Activated T-cell treated with anti-CD3 and anti-CD28 coated beads, Interleukin-2, amount 50 U/mL, for 72 hours (primary cell): ENCODE data around the gene IL1R1. TPM values are rescaled to one million over a fixed set of nuclear protein-coding genes. Genes with fewer than 3 reads are reported as not detected.
A peak's percentile ranks its signal among the peaks of the same experiment; 100 is the strongest.

Experiments
- ATAC-seq, 2 donors: fragments of 150-1000 bp; cut with Tn5 transposase; replicated peaks in 1 of 2; 2 replicates each; pipeline ENCODE4 v1.10.0; 2021; ENCODE audit warnings: moderate library complexity in 2 of 2, mild to moderate bottlenecking in 1 of 2
- DNase-seq, 2 donors: peaks; one replicate each; pipeline ENCODE4 v3.0.0; 2021 to 2022; ENCODE audit warnings: mixed read lengths in 1 of 2
- H3K27ac Mint-ChIP-seq: one replicate; pipeline ENCODE4 v1.8.0; 2022; ENCODE audit warnings: mild to moderate bottlenecking, moderate library complexity, mixed read lengths
- H3K27me3 Mint-ChIP-seq: one replicate; pipeline ENCODE4 v1.8.0; 2022; ENCODE audit warnings: low read depth, mixed read lengths
- H3K36me3 Mint-ChIP-seq, 2 donors: one replicate each; pipeline ENCODE4 v1.8.0; 2022; ENCODE audit warnings: mixed read lengths in 2 of 2, mild to moderate bottlenecking in 1 of 2; ENCODE audit not compliant: insufficient read depth in 2 of 2
- H3K4me1 Mint-ChIP-seq: one replicate; pipeline ENCODE4 v1.8.0; 2022; ENCODE audit warnings: low read depth, mixed read lengths
- H3K4me3 Mint-ChIP-seq, 2 donors: one replicate each; pipeline ENCODE4 v1.8.0; 2022; ENCODE audit warnings: mild to moderate bottlenecking in 2 of 2, mixed read lengths in 2 of 2, moderate library complexity in 2 of 2
- H3K9me3 Mint-ChIP-seq, 2 donors: one replicate each; pipeline ENCODE4 v1.8.0; 2022; ENCODE audit warnings: mixed read lengths in 2 of 2
- total RNA-seq, 2 donors: library from RNA; stranded (reverse); gene quantifications; one replicate each; pipeline ENCODE4 v1.2.3, GENCODE V29; 2022

IL1R1 gene
- total RNA-seq, 2 donors from 2014 or later = 14.3 to 14.5 TPM

DNA sequence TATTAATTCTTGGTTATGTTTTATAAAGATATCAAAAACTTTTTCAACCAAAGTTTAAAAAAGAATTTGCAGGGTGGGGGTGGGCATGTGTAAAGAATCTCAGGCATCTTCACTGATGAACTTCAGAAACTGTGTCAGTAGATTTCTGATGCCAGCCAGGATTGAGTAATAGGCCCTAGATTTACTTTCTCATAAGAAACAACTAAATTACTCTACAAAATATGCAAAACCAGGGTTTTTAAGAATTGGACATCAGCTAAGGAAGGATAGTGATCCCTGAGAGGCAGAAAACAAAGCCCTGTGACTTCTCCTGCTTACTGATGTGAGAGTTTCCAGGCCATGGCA, 11.9 kb upstream of the IL1R1 start:
- no peak for DNase-seq

DNA sequence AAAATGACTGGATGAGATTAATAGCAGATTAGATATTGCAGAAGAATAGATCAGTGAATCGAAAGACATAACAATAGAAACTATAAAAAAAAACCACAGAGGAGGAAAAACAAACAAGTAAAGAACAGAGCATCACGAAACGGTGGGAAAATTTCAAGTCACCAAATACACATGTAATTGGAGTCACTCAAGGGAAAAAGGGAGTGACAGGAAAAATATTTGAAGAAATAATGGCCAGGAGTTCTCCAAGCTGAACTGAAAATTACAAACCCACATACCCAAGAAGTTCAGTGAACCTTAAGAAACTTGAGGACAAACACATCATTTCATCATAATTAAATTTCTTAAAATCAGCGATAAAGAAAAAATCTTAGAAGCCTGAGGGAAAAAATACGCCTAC, 11.0 kb upstream of the IL1R1 start:
- H3K4me1 Mint-ChIP-seq = peaks cover 37% of the 10 kb centered on the region
- H3K36me3 Mint-ChIP-seq = peaks cover 19 to 34% of the 10 kb centered on the region in 2 donors
- peak overlapping the region in 1 of 2 donors; percentile 59 for H3K4me3 Mint-ChIP-seq
- H3K27ac Mint-ChIP-seq = peak overlapping the region; percentile 87
- no peaks in the 10 kb centered on the region for H3K27me3 Mint-ChIP-seq
- ATAC-seq (no peak), DNase-seq (no peak)
- H3K9me3 Mint-ChIP-seq = peaks cover 19% of the 10 kb centered on the region in 2 donors

More for the DNA sequence above, 11.9 kb upstream of the IL1R1 start:
- Mint-ChIP-seq H3K9me3 (peaks cover 18 to 19% of the 10 kb centered on the region in 2 donors), H3K36me3 (peaks cover 21 to 39% of the 10 kb centered on the region in 2 donors), H3K4me1 (peaks cover 44% of the 10 kb centered on the region), H3K4me3 (no peak overlapping the region), H3K27me3 (peaks cover 2% of the 10 kb centered on the region), H3K27ac (no peak overlapping the region)
- no peak for ATAC-seq

DNA sequence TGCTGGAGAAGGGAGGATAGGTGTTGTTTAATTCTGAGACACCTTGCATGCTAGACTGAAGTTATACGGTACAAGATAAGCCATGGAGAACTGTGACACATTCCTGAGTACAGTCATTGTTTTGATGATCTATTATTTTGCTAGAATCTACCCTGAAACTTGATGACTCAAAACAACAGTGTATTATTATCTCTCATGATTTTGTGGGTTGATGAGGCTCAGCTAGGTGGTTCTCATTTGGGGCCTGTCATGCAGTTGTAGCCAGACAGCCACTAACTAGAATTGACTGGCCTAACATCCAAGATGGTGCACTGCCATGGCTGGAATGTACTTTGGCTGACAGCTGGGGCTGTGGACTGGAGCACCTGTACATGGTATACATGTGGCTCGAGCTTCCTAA, 5.4 kb upstream of the IL1R1 start:
- peaks cover 17 to 31% of the 10 kb centered on the region in 2 donors for H3K36me3 Mint-ChIP-seq
- peaks cover 17% of the 10 kb centered on the region for H3K27me3 Mint-ChIP-seq
- H3K9me3 Mint-ChIP-seq = peaks cover 12 to 17% of the 10 kb centered on the region in 2 donors
- peaks cover 61% of the 10 kb centered on the region for H3K4me1 Mint-ChIP-seq
- ATAC-seq (peak; percentile 94), DNase-seq (peak; percentile 52 to 69)
- H3K27ac Mint-ChIP-seq = peak overlapping the region; percentile 64
- H3K4me3 Mint-ChIP-seq = peak overlapping the region; percentile 52 to 56

DNA sequence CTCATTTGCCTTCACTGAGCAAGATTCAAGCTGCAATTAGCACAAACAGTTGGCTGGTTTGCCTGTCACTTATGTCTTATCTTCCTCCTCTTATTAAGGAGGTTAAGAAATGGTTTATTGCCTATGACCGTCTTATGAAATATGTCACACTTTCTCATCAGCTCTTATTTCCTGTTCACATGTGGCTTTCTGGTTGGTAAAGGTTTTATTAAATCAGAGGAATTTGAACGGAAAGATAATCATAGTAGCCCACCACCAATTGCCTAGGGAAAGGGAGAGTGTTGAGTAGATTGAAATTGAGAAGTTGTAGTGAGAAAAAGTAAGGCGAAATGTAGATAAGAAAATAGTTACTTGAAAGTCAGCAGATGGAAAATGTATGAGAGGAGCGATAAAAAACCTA, 4.2 kb upstream of the IL1R1 start:
- peaks cover 11 to 12% of the 10 kb centered on the region in 2 donors for H3K9me3 Mint-ChIP-seq
- H3K36me3 Mint-ChIP-seq = peaks cover 19 to 31% of the 10 kb centered on the region in 2 donors
- no peak for ATAC-seq
- peaks cover 24% of the 10 kb centered on the region for H3K27me3 Mint-ChIP-seq
- H3K4me1 Mint-ChIP-seq = peaks cover 64% of the 10 kb centered on the region
- no peak for DNase-seq
- H3K27ac Mint-ChIP-seq = peak overlapping the region; percentile 64
- H3K4me3 Mint-ChIP-seq = peak overlapping the region; percentile 2 to 52

DNA sequence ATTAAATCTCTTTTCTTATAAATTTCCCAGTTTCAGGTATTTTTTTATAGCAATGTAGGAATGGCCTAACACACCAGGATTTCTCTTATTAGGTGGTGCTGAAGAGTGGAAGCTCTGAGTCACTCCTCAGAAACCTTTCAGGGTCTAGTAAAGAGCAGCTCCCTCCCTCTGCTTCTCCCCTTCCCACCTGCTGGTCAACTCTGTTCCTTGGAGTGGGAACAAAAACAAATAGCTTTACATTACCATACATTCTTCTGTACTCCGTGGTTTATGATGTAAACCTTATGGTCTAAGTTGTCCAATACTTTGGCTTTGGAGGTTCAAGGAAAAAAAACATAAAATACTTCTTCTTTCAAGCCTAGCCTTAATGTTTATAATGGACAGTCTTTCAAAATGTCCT, 2.7 kb upstream of the IL1R1 start:
- Mint-ChIP-seq H3K27ac (no peak overlapping the region), H3K4me3 (peak overlapping the region; percentile 18 to 39), H3K4me1 (peaks cover 64% of the 10 kb centered on the region), H3K36me3 (peaks cover 30 to 44% of the 10 kb centered on the region in 2 donors), H3K9me3 (peaks cover 12 to 15% of the 10 kb centered on the region in 2 donors), H3K27me3 (peaks cover 24% of the 10 kb centered on the region)
- ATAC-seq (no peak), DNase-seq (no peak)

DNA sequence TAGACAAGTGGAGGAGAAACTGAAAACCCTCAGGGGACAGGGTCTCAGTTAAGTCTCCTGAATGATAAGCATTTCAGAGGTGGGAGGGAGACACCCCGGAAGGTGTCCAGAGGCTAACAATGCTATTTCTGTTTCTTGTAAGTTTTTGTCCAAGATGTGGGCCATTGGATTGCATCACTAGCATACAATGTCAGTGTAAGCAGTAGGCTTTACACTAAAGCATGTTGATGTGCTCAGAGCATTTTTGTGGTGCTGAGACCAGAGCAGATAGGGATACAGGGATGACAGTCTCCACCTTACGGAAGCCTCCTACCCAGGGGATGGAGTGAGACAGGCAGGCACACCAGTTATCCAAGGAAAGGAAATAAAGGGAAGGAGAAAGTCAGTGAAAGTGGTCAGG, 2.2 kb upstream of the IL1R1 start:
- peaks cover 64% of the 10 kb centered on the region for H3K4me1 Mint-ChIP-seq
- DNase-seq (no peak), ATAC-seq (no peak)
- H3K4me3 Mint-ChIP-seq = no peak overlapping the region
- peaks cover 35 to 49% of the 10 kb centered on the region in 2 donors for H3K36me3 Mint-ChIP-seq
- H3K27me3 Mint-ChIP-seq = peaks cover 24% of the 10 kb centered on the region
- peaks cover 14 to 19% of the 10 kb centered on the region in 2 donors for H3K9me3 Mint-ChIP-seq
- no peak overlapping the region for H3K27ac Mint-ChIP-seq

DNA sequence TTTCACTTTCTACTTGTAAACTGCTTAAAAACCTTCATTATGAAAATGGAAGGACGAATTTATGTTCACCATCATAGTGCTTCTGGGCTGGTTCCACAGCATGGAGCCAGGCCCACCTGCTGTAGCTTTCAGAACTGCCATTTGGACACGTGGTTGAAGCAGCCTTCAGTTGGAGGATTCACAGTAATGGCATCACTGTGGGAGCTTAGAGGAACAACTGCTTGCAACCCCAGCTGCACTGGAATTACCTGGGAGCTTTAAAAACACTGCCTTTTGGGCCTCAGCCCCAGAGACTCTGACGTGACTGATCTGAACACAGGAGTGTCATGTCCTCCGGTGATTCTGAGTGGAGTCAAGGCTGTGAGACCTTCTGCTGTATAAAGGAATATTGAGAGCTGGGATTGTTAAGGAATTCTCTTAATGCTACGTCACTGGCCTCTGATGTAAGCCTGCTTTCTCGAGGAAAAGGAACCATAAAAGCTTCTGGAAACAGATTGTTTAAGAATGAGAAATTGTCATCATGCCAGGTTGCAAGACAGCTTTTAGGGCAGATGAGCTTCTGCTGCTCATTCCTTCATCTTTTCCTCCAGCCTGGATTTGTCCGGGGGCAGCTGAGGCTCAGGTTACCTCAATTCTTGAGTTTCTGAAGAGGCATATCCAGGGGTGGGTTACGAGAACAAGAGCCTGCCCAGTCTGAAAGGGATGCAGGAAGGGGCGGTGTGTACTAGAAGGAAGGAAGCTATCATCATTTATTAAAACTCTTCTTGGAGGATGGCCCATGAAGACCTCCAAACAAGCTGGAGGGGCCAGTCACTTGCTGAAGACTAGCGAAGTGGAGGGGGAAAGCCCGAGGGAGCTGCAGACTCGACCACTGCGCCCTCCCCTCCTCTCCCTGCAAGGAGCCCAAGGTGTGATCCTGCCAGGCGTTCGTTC, 1.3 kb upstream of the IL1R1 start:
- H3K9me3 Mint-ChIP-seq = peaks cover 19 to 24% of the 10 kb centered on the region in 2 donors
- no peak overlapping the region for H3K27ac Mint-ChIP-seq
- peak overlapping the region; percentile 76 to 84 for H3K4me3 Mint-ChIP-seq
- H3K4me1 Mint-ChIP-seq = peaks cover 64% of the 10 kb centered on the region
- DNase-seq (no peak), ATAC-seq (no peak)
- H3K36me3 Mint-ChIP-seq = peaks cover 41 to 57% of the 10 kb centered on the region in 2 donors
- H3K27me3 Mint-ChIP-seq = peaks cover 24% of the 10 kb centered on the region

DNA sequence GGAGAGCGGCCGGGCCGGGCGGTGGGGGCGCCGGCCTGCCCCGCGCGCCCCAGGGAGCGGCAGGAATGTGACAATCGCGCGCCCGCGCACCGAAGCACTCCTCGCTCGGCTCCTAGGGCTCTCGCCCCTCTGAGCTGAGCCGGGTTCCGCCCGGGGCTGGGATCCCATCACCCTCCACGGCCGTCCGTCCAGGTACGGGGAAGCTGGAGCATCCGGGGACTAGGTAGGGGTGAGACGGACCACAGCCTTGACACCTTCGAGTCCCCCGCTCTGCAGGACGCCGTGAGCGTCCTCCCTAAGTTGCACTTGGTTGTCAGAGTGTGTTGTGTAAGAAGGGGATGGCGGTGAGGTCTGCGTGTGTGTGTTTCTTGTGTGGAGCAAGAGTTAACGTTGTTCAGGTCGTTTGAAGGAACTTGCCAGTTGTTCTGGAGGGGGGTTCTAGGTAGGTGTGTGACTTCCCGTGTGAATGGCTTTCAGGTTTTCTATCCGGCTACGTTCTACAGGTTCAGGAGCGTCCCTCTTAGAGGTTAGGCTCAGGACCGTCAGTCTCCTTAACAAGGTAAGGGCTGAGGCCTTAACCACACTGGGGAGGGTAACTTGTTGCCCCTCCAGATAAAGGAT, 393 bp downstream of the IL1R1 start:
- H3K4me1 Mint-ChIP-seq = peaks cover 60% of the 10 kb centered on the region
- ATAC-seq (peak; percentile 39 to 42), DNase-seq (no peak)
- peaks cover 17 to 28% of the 10 kb centered on the region in 2 donors for H3K9me3 Mint-ChIP-seq
- H3K27me3 Mint-ChIP-seq = peaks cover 24% of the 10 kb centered on the region
- peak overlapping the region; percentile 62 to 73 for H3K4me3 Mint-ChIP-seq
- peaks cover 47 to 63% of the 10 kb centered on the region in 2 donors for H3K36me3 Mint-ChIP-seq
- peak overlapping the region; percentile 52 for H3K27ac Mint-ChIP-seq

DNA sequence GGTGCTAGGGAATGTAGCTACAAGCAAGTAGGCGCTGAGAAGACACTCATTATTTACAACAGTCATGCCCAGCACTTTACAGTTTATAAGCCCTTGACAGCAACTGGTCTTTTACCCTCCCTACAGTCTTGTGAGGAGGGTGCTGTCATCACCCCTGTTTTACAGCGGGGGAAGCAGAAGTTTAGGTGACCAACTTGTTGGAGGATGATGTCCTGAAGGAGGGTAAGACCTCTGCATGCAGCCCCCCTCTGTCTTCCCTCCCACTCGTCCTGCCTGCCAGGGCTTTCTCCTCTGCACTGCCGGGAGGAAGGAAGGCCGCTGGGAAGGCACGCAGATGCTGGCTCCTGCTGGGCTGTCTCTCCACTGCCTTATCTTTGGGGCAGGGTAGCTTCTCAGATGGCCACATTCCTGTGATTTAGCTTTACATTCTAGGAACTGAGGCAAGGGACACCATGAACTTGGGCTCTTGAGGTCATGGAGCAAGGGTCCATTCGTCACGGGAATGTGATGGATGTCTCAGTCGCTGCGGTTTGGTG, 972 bp downstream of the IL1R1 start:
- H3K4me3 Mint-ChIP-seq = peak overlapping the region; percentile 62 to 73
- H3K9me3 Mint-ChIP-seq = peaks cover 15 to 29% of the 10 kb centered on the region in 2 donors
- no peak overlapping the region for H3K27ac Mint-ChIP-seq
- peaks cover 24% of the 10 kb centered on the region for H3K27me3 Mint-ChIP-seq
- peaks cover 48 to 65% of the 10 kb centered on the region in 2 donors for H3K36me3 Mint-ChIP-seq
- ATAC-seq (no peak), DNase-seq (no peak)
- H3K4me1 Mint-ChIP-seq = peaks cover 60% of the 10 kb centered on the region

DNA sequence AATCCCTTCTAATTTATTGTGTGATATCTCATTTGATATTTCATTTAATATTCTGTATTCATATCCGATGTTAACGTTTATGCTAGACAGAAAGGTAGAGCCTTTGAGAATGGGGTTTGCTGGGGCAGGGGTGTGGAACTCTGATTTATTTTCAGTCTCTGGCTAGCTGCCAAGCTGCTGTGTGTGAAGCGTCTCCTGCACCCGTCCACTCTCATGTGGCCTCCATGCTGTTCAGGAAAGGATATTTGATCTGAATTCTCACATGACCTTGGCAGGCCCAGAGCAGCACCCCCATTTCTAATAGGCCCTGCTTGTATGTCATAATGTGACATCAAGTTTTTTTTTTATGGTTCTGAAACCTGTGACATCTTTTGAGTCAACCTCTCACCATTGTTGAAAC, 1.6 kb downstream of the IL1R1 start:
- Mint-ChIP-seq H3K27me3 (peaks cover 24% of the 10 kb centered on the region), H3K36me3 (peaks cover 53 to 71% of the 10 kb centered on the region in 2 donors), H3K4me1 (peaks cover 60% of the 10 kb centered on the region), H3K4me3 (no peak overlapping the region), H3K27ac (no peak overlapping the region), H3K9me3 (peaks cover 20 to 35% of the 10 kb centered on the region in 2 donors)
- no peak for DNase-seq
- no peak for ATAC-seq

DNA sequence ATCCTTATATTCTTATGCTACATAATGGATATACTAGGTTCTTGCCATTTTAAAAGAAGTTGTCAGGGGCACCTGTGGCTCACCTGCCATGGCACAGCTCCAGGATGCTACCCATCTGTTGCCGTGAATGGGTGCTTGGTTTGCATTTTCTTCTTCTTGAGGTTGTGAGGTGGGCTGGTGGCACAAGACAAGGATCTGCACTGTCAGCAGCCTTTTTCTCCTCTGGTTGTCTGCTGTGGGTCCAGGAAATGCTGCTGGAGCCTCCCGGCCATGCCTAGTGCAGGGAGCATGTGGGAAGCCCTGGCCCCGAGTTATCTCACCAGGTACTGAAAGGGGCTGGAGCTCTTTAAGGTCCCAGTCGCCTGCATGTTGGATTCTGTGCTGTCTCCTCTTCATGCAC, 2.6 kb downstream of the IL1R1 start:
- Mint-ChIP-seq H3K27ac (no peak overlapping the region), H3K36me3 (peaks cover 57 to 70% of the 10 kb centered on the region in 2 donors), H3K9me3 (peaks cover 21 to 36% of the 10 kb centered on the region in 2 donors), H3K4me1 (peaks cover 53% of the 10 kb centered on the region), H3K27me3 (peaks cover 24% of the 10 kb centered on the region), H3K4me3 (peak overlapping the region in 1 of 2 donors; percentile 56)
- ATAC-seq = no peak
- no peak for DNase-seq

DNA sequence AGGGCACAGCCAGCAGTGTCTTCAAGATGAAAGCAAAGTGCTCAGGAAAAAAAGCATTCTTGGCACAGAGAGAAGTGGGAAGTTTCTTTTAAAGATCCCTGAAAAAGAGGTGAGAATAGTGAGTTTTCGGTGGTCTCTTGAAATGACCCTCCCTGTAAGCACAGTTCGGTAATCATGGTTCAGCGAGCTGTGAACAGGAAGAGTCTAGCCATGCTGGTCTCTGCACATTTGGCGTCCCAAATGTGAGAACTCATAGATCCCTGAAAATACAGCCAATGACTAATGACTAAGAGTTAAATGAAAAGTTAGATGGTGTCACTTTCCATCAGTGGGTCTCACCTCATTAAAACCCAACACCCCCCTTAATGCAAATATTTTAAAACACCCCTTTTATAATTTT, 3.4 kb downstream of the IL1R1 start:
- DNase-seq (no peak), ATAC-seq (no peak)
- H3K4me1 Mint-ChIP-seq = peaks cover 45% of the 10 kb centered on the region
- H3K9me3 Mint-ChIP-seq = peaks cover 20 to 36% of the 10 kb centered on the region in 2 donors
- H3K4me3 Mint-ChIP-seq = no peak overlapping the region
- H3K27me3 Mint-ChIP-seq = peaks cover 18% of the 10 kb centered on the region
- no peak overlapping the region for H3K27ac Mint-ChIP-seq
- peaks cover 55 to 76% of the 10 kb centered on the region in 2 donors for H3K36me3 Mint-ChIP-seq

DNA sequence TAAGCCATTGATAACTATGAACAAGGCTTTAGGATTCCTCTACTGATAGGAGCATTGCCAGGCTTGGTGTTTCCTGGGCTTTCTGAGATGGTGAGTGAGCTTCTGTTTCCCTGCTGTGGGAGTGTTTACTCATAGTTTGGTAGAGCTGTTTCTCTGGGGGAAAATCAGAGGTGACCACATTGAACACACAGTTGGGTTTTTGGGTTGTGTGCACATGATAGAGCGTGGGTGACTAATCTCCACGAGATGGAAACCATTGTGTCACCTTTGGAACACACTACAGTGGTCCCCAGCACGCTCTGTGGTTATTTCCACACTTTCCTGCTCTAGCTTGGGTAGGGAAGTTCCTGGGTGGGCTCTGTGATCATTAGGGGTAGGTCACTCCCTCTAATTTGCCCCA, 5.4 kb downstream of the IL1R1 start:
- DNase-seq = peak; percentile 75 to 83
- peaks cover 2% of the 10 kb centered on the region for H3K27me3 Mint-ChIP-seq
- H3K36me3 Mint-ChIP-seq = peaks cover 60 to 78% of the 10 kb centered on the region in 2 donors
- peak overlapping the region; percentile 19 to 22 for H3K4me3 Mint-ChIP-seq
- peaks cover 34% of the 10 kb centered on the region for H3K4me1 Mint-ChIP-seq
- peaks cover 27 to 42% of the 10 kb centered on the region in 2 donors for H3K9me3 Mint-ChIP-seq
- peak; percentile 93 to 94 for ATAC-seq
- peak overlapping the region; percentile 62 for H3K27ac Mint-ChIP-seq
